Type B pancreatic cell (in vitro differentiated cells): ENCODE results near the gene AMBRA1. TPM values are rescaled to one million over a fixed set of nuclear protein-coding genes. Genes with fewer than 3 reads are reported as not detected.

Source experiments
- DNase-seq: peaks from one replicate; pipeline ENCODE4 v3.0.0; 2021; ENCODE audit warnings: mixed read lengths; ENCODE audit not compliant: unreplicated experiment; ENCODE audit errors: extremely low spot score
- H3K27ac Mint-ChIP-seq: 2 replicates; pipeline ENCODE4 v1.8.0; 2021; ENCODE audit warnings: mild to moderate bottlenecking, mixed read lengths
- H3K27me3 Mint-ChIP-seq: 2 replicates; pipeline ENCODE4 v1.8.0; 2021; ENCODE audit warnings: mixed read lengths
- H3K36me3 Mint-ChIP-seq: 2 replicates; pipeline ENCODE4 v1.8.0; 2021; ENCODE audit warnings: mixed read lengths
- H3K4me1 Mint-ChIP-seq: one replicate; pipeline ENCODE4 v1.8.0; 2021; ENCODE audit warnings: mixed read lengths; ENCODE audit not compliant: unreplicated experiment
- H3K4me3 Mint-ChIP-seq: 2 replicates; pipeline ENCODE4 v1.8.0; 2021; ENCODE audit warnings: mild to moderate bottlenecking, mixed read lengths
- H3K9me3 Mint-ChIP-seq: 2 replicates; pipeline ENCODE4 v1.8.0; 2021; ENCODE audit warnings: mixed read lengths
- total RNA-seq: library from RNA; stranded (reverse); gene quantifications from 2 replicates; pipeline ENCODE4 v1.2.1, GENCODE V29; 2021; ENCODE audit warnings: low replicate concordance
- TF ChIP-seq, protein P1 (sequence below): fragments of 200-600 bp; sonication (generic); conservative IDR thresholded peaks from 2 replicates; pipeline ENCODE4 v1.5.0; 2021; ENCODE audit warnings: antibody characterized with exemption, mild to moderate bottlenecking

The AMBRA1 gene
- total RNA-seq, 1 donor from 2014 or later = 38.8 TPM

DNA sequence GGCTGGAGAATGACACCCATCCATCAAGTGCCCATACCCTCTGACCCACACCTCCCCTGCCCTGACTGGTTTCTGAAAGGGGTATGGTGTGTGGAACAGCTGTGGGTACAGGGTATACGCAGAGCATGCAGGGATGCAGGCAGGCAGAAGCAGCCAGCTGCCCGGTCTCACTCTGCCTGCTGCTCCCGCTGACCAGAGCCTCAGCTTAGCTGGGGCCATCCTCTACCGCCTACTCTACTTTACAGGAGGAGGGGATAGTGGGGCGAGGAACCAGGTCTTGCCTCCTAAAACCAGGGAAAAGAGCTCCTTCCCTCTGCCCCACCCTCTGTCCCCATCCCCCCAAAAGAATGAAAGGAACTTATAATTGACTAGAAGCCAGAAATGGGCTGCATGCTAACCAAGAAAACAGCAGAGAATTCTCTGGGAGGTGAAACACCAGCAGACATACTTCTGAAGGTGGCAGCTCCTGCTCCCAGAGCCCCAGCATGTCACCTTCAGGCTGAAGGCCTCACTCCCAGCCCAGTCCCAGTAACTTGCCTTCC is 189.3 kb downstream of the AMBRA1 start:
- Mint-ChIP-seq H3K9me3 (no peaks in the 10 kb centered on the region), H3K36me3 (peaks cover 8% of the 10 kb centered on the region), H3K4me1 (peaks cover 14% of the 10 kb centered on the region), H3K27ac (no peak overlapping the region), H3K4me3 (no peak overlapping the region), H3K27me3 (no peaks in the 10 kb centered on the region)
- TF ChIP-seq, protein P1, sequence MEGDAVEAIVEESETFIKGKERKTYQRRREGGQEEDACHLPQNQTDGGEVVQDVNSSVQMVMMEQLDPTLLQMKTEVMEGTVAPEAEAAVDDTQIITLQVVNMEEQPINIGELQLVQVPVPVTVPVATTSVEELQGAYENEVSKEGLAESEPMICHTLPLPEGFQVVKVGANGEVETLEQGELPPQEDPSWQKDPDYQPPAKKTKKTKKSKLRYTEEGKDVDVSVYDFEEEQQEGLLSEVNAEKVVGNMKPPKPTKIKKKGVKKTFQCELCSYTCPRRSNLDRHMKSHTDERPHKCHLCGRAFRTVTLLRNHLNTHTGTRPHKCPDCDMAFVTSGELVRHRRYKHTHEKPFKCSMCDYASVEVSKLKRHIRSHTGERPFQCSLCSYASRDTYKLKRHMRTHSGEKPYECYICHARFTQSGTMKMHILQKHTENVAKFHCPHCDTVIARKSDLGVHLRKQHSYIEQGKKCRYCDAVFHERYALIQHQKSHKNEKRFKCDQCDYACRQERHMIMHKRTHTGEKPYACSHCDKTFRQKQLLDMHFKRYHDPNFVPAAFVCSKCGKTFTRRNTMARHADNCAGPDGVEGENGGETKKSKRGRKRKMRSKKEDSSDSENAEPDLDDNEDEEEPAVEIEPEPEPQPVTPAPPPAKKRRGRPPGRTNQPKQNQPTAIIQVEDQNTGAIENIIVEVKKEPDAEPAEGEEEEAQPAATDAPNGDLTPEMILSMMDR = no peak
- no peak for DNase-seq

DNA sequence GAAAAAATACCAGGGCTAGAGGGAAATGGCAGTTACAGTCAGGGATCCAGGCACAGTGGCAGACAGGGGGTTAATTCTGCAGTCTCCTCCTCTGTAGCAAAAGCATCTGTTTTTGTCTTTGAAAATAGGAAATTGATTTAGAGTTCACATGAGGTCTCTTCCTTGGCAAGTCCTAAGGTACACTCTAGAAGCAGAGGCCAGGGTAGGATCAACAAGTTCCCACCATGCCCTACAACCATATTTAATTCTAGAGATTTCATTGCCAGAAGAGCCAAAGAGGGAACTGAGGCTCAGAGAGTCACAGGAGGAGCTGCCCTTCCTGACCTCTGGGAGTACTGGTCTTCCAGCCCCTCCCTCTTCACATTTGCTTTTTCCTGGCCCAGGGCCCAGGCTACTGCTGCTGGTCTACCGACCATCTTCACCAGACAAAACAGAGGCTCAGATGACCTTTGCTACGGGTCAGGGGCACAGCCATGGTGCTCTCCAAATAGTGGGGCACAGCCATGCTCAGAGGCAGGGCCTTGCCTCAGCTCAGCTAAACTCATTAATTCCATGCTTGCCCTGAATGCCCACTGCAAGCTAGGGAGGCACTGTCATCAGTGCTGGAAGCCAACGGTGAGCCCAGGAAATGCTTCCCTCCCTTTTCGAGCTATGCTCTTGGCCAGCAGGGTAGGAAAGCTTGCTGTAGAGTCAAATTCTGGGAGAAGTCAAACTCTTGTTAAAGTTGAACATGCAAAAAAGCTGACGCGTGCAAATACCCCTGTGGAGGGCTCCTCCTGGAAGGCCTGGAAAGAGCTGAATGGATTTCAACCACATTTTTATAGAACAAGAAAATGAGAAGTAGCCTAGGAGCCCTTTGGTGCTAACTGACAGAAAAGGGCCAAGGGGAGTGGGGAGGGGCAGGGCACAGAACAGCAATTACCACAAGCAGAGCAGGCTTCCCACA is 190.6 kb downstream of the AMBRA1 start:
- no peaks in the 10 kb centered on the region for H3K27me3 Mint-ChIP-seq
- no peak overlapping the region for H3K27ac Mint-ChIP-seq
- peaks cover 8% of the 10 kb centered on the region for H3K36me3 Mint-ChIP-seq
- H3K9me3 Mint-ChIP-seq = no peaks in the 10 kb centered on the region
- DNase-seq = no peak
- TF ChIP-seq, protein P1 = no peak
- H3K4me3 Mint-ChIP-seq = no peak overlapping the region
- peaks cover 14% of the 10 kb centered on the region for H3K4me1 Mint-ChIP-seq

DNA sequence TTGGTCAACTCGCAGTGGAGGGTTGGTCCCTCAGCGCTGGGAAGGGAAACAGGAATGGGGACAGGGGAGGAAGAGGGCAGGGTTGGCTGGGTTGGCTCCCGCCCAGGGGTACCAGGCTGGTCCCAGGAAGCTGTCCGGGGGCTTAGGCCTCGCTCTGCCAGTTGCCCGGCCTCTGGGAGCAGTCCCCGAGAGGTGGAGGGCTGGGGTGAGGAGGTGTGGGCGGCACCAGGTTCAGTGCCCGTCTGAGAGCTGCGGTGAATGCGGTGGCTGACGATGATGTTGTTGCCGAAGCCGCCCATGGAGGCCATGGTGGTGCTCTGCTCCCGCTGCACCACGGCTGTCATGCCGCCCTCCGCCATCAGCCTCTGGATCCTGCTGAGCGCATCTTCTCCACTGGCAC is 196.3 kb downstream of the AMBRA1 start:
- TF ChIP-seq, protein P1 = no peak
- peaks cover 16% of the 10 kb centered on the region for H3K27me3 Mint-ChIP-seq
- peaks cover 7% of the 10 kb centered on the region for H3K4me1 Mint-ChIP-seq
- no peaks in the 10 kb centered on the region for H3K9me3 Mint-ChIP-seq
- no peak overlapping the region for H3K4me3 Mint-ChIP-seq
- H3K27ac Mint-ChIP-seq = no peak overlapping the region
- H3K36me3 Mint-ChIP-seq = no peaks in the 10 kb centered on the region
- no peak for DNase-seq

DNA sequence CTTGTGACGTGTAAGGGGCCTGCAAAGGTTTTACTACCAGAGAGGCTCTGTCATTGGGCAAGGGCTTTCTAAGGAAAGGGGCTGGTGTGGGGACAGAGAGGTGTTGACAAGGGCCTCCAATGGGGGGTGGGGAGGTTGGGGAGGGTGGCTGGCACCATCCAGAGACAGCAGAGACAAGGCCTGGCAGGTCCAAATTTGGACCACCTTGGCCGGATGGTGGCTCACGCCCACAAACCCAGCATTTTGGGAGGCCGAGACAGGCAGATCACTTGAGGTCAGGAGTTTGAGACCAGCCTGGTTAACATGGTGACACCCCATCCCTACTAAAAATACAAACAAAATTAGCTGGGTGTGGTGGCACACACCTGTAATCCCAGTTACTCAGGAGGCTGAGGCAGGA is 200.1 kb downstream of the AMBRA1 start:
- Mint-ChIP-seq H3K27me3 (peaks cover 38% of the 10 kb centered on the region), H3K4me3 (peak overlapping the region; percentile 87), H3K27ac (no peak overlapping the region), H3K36me3 (no peaks in the 10 kb centered on the region), H3K4me1 (peaks cover 8% of the 10 kb centered on the region), H3K9me3 (no peaks in the 10 kb centered on the region)
- TF ChIP-seq, protein P1 = no peak
- no peak for DNase-seq

DNA sequence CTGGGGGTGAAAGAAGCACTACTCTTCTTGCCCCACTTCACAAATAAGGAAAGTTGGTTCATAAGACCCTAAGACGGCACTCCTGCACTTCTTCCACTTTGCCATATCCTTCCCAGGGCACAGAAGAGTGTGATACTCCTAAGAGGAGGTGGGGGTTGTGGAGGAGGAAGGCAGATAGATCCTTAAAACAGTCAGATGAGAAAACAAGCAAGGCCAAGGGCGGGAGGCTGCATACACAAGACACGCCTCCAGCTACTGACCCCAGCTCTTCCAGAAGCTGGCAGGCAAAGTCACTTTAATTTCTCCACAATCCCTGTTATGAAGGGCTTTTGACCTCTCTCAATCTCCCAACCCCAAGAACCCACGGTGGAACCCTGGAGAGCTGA is 200.6 kb downstream of the AMBRA1 start:
- H3K27me3 Mint-ChIP-seq = peaks cover 43% of the 10 kb centered on the region
- H3K36me3 Mint-ChIP-seq = no peaks in the 10 kb centered on the region
- H3K9me3 Mint-ChIP-seq = no peaks in the 10 kb centered on the region
- DNase-seq = no peak
- H3K4me3 Mint-ChIP-seq = peak overlapping the region; percentile 87
- peaks cover 14% of the 10 kb centered on the region for H3K4me1 Mint-ChIP-seq
- TF ChIP-seq, protein P1 = no peak
- peak overlapping the region; percentile 61 for H3K27ac Mint-ChIP-seq
